CD8-positive, alpha-beta memory T cell (primary cell): ENCODE results near the gene NAIF1. TPM values are rescaled to one million over a fixed set of nuclear protein-coding genes. Genes with fewer than 3 reads are reported as not detected.

ENCODE experiments used
- polyA plus RNA-seq: library from polyadenylated mRNA; unstranded; fragments of 300-500 nt; fragmentation: Illumina TruSeq; gene quantifications from one replicate; pipeline ENCODE4 v1.2.3, GENCODE V29; 2021
- total RNA-seq, 2 experiments: library from RNA; stranded (reverse); gene quantifications; one replicate each; pipeline ENCODE4 v1.2.3, GENCODE V29; 2021

Gene NAIF1
- total and polyA plus RNA-seq, 3 experiments from 2014 or later, result 13.1 to 14.0 (median 13.5) TPM

Other genes starting within 250 kb of the NAIF1 start
- gene ENG, start 212.7 kb downstream of the NAIF1 start, total RNA-seq, result 10 to 100 TPM; 18.9 to 19.3 TPM
- 7.9 TPM for gene ENG, start 212.7 kb downstream of the NAIF1 start, polyA plus RNA-seq
- 10 to 100 TPM; 15.8 to 20.0 TPM for gene AK1, start 189.6 kb downstream of the NAIF1 start, total RNA-seq
- gene AK1, start 189.6 kb downstream of the NAIF1 start, polyA plus RNA-seq, result 0.23 TPM
- gene ST6GALNAC6, start 167.7 kb downstream of the NAIF1 start, total RNA-seq, result 10 to 100 TPM; 52.3 to 54.0 TPM
- gene ST6GALNAC6, start 167.7 kb downstream of the NAIF1 start, polyA plus RNA-seq, result 54.7 TPM
- 10 to 100 TPM; 32.9 to 43.2 TPM for gene ST6GALNAC4, start 150.3 kb downstream of the NAIF1 start, total RNA-seq
- gene ST6GALNAC4, start 150.3 kb downstream of the NAIF1 start, polyA plus RNA-seq, result 28.7 TPM
- gene PIP5KL1, start 136.5 kb downstream of the NAIF1 start, total RNA-seq, result 1 to 10 TPM; 1.4 to 2.5 TPM
- gene PIP5KL1, start 136.5 kb downstream of the NAIF1 start, polyA plus RNA-seq, result 0.89 TPM
- 10 to 100 TPM; 73.8 to 75.5 TPM for gene DPM2, start 129.5 kb downstream of the NAIF1 start, total RNA-seq
- gene DPM2, start 129.5 kb downstream of the NAIF1 start, polyA plus RNA-seq, result 52.2 TPM
- 10 to 100 TPM; 82.2 to 93.3 TPM for gene EEIG1, start 86.3 kb downstream of the NAIF1 start, total RNA-seq
- 167 TPM for gene EEIG1, start 86.3 kb downstream of the NAIF1 start, polyA plus RNA-seq
- gene SLC25A25, start 912 bp upstream of the NAIF1 start, total RNA-seq, result 10 to 100 TPM; 17.7 to 17.8 TPM
- gene SLC25A25, start 912 bp upstream of the NAIF1 start, polyA plus RNA-seq, result 19.8 TPM
- 10 to 100 TPM; 67.0 to 68.3 TPM for gene PTGES2, start 60.4 kb upstream of the NAIF1 start, total RNA-seq
- gene PTGES2, start 60.4 kb upstream of the NAIF1 start, polyA plus RNA-seq, result 51.7 TPM
- not detected for gene LCN2, start 82.1 kb upstream of the NAIF1 start, total RNA-seq
- gene LCN2, start 82.1 kb upstream of the NAIF1 start, polyA plus RNA-seq, result not detected
- gene BBLN, start 92.9 kb upstream of the NAIF1 start, total RNA-seq, result 10 to 100 TPM; 75.5 to 78.4 TPM
- 137 TPM for gene BBLN, start 92.9 kb upstream of the NAIF1 start, polyA plus RNA-seq
- gene CIZ1, start 124.3 kb upstream of the NAIF1 start, total RNA-seq, result 100 to 1,000 TPM; 114 to 125 TPM
- 35.2 TPM for gene CIZ1, start 124.3 kb upstream of the NAIF1 start, polyA plus RNA-seq
- under 1 TPM; 0.26 to 0.66 TPM for gene DNM1, start 136.1 kb upstream of the NAIF1 start, total RNA-seq
- gene DNM1, start 136.1 kb upstream of the NAIF1 start, polyA plus RNA-seq, result 0.18 TPM
- gene GOLGA2, start 208.7 kb upstream of the NAIF1 start, total RNA-seq, result 10 to 100 TPM; 35.4 to 35.5 TPM
- gene GOLGA2, start 208.7 kb upstream of the NAIF1 start, polyA plus RNA-seq, result 8.8 TPM
- gene SWI5, start 209.0 kb upstream of the NAIF1 start, total RNA-seq, result 10 to 100 TPM; 18.1 to 20.9 TPM
- 27.8 TPM for gene SWI5, start 209.0 kb upstream of the NAIF1 start, polyA plus RNA-seq